ENCODE results near the gene NUDT4B. TPM values are rescaled to one million over a fixed set of nuclear protein-coding genes. Genes with fewer than 3 reads are reported as not detected.

Gene NUDT4B
- total and polyA plus RNA-seq, 4 donors = 0.25 to 21.0 (median 3.9) TPM

Small RNA genes lying within 50 kb of the gene (small RNA-seq; reads per million reads assigned to genes)
- not detected for gene RNU6-1171P

Other genes starting within 250 kb of the NUDT4B start
- 10 to 100 TPM; 10.7 to 15.0 TPM for gene NBPF14, start 152.8 kb upstream of the NUDT4B start, total RNA-seq
- 10 to 100 TPM in 1 of 2 donors, 1 to 10 TPM in 1; 4.8 to 27.0 TPM for gene NBPF14, start 152.8 kb upstream of the NUDT4B start, polyA plus RNA-seq
- 10 to 100 TPM in 1 of 2 donors, 1 to 10 TPM in 1; 7.3 to 65.4 TPM for gene PDE4DIP, start 95.7 kb downstream of the NUDT4B start, total RNA-seq
- gene PDE4DIP, start 95.7 kb downstream of the NUDT4B start, polyA plus RNA-seq = 10 to 100 TPM; 24.3 to 24.9 TPM

Data from liver (tissue), 5 donors.